Cardiac fibroblast (primary cell): ENCODE measurements around the gene NAV2.

Source experiments
- DNase-seq, 2 donors: peaks; one replicate each; pipeline versions ENCODE4 v3.0.0 to v3.0.0-alpha.2; 2010; ENCODE audit warnings: low read depth in 2 of 2
- H3K4me3 ChIP-seq, 2 donors: replicated peaks in 1 of 2; 1 replicate in 1 of 2; 2 replicates in 1 of 2; pipeline ENCODE4 v1.5.1; 2011; ENCODE audit warnings: low read depth in 2 of 2, low read length in 2 of 2, mild to moderate bottlenecking in 2 of 2, moderate library complexity in 1 of 2
- CTCF ChIP-seq: IDR thresholded peaks from one replicate; pipeline ENCODE4 v1.5.1; 2011; ENCODE audit warnings: low read depth, mild to moderate bottlenecking, low read length, inconsistent platforms

Gene NAV2

GRCh38 chr11:19827399-19828135 lies 114.9 kb downstream of the NAV2 start:
- no peak for TF ChIP-seq CTCF
- H3K4me3 ChIP-seq = no peak overlapping the region
- peak in 1 of 2 donors; percentile 28 for DNase-seq

DNA sequence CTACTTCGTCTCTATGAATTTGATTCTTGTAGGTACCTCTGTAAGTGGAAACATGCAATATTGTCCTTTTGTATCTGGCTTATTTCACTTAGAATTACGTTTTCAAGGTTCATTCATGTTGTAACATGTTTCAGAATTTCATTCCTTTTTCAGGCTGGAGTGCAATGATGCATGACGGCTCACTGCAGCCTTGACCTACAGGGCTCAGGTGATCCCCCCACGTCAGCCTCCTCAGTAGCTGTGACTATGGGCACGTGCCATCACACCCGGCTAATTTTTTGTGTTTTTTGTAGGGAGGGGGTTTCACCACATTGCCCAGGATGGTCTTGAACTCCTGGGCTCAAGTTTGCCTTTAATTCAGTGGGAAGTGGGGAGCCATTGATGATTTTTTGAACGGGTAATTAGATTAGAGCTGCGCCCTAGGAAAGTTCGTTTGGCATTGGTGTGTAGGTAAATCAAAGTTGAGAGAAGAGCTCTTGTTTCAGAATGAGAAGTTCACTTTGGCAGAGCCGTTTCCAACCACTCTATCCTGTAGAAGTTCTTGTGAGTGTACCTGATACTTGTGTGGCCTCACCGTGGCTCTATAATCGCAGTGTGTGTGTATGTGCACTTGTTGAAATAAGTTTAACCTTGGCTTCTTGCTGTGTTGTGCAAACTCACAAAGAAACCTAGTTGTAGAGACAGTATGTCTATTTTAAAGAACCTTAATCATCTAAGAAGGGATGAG lies 115.9 kb downstream of the NAV2 start:
- TF ChIP-seq CTCF = no peak
- DNase-seq = peak; percentile 12 to 30

DNA sequence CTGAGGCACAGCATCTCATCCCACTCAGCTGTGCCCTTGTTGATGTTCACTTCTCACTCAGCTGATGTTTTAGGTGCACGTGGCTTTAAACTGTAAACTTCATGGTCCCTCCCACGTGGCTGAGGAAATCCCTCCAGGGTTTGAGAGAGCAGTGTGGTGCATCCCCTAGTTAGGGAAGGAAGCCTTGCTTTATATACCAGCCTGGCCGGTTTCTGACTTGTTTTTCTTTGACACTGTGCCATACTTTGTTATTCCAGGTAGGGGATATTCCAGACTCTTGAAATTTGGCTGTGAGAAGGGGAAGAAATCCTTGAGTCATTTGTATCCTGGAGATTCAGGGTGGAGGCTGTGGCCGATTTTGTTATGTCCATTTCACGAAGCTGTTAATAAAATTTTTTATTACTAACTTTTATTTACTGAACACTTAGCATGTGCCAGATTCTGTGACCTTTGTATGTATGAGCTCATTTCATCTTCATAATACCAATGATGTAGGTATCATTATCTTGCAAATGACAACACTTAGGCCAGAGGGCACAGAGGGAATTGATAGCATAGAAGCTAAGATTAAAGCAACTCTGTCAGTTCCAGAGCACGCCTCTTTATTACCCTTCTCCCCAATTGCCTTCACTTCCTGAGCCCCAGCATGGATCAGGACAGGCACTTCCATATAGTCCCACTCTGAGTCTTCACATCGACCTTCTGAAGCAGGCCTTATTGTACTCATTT lies 116.6 kb downstream of the NAV2 start:
- DNase-seq = no peak
- TF ChIP-seq CTCF = no peak
- no peak overlapping the region for H3K4me3 ChIP-seq

More for the DNA sequence above, 115.9 kb downstream of the NAV2 start:
- no peak overlapping the region for H3K4me3 ChIP-seq

- no peak for TF ChIP-seq CTCF
- DNase-seq = no peak
- no peak overlapping the region for H3K4me3 ChIP-seq
Measured at GRCh38 chr11:19832086-19832750, 119.6 kb downstream of the NAV2 start.

GRCh38 chr11:19832901-19833300 lies 120.3 kb downstream of the NAV2 start:
- H3K4me3 ChIP-seq = no peak overlapping the region
- no peak for TF ChIP-seq CTCF
- DNase-seq = no peak

GRCh38 chr11:19834771-19835170 lies 122.1 kb downstream of the NAV2 start:
- no peak for TF ChIP-seq CTCF
- H3K4me3 ChIP-seq = no peak overlapping the region
- DNase-seq = peak in 1 of 2 donors; percentile 24
